Mesendoderm (in vitro differentiated cells): Measurements from ENCODE around the gene CPLX4. TPM values are rescaled to one million over a fixed set of nuclear protein-coding genes. Genes with fewer than 3 reads are reported as not detected.

Source experiments
- DNase-seq: peaks from one replicate; pipeline ENCODE4 v3.0.0; 2013
- H2AK5ac ChIP-seq: 2 replicates; pipeline ENCODE4 v1.6.1; 2013; ENCODE audit warnings: low read length, inconsistent platforms
- H2BK120ac ChIP-seq: 2 replicates; pipeline ENCODE4 v1.6.1; 2013; ENCODE audit warnings: low read depth, mild to moderate bottlenecking, low read length, moderate library complexity, mixed read lengths
- H2BK15ac ChIP-seq: replicated peaks from 2 replicates; pipeline ENCODE4 v1.6.1; 2013; ENCODE audit warnings: low read depth, mild to moderate bottlenecking, moderate library complexity
- H2BK5ac ChIP-seq: 2 replicates; pipeline ENCODE4 v1.6.1; 2013; ENCODE audit warnings: low read length, inconsistent platforms
- H3K18ac ChIP-seq: 2 replicates; pipeline ENCODE4 v1.6.1; 2013; ENCODE audit warnings: mild to moderate bottlenecking, low read length, mixed read lengths
- H3K23ac ChIP-seq: one replicate; pipeline ENCODE4 v1.6.1; 2013; ENCODE audit warnings: low read length
- H3K27ac ChIP-seq: 2 replicates; pipeline ENCODE4 v1.5.1; 2013; ENCODE audit warnings: low read depth, mild to moderate bottlenecking, inconsistent platforms, low read length, moderate library complexity
- H3K27me3 ChIP-seq: 2 replicates; pipeline ENCODE4 v1.6.1; 2013; ENCODE audit warnings: low read length, control low read depth, mild to moderate bottlenecking, inconsistent platforms; ENCODE audit not compliant: insufficient read depth, poor library complexity
- H3K36me3 ChIP-seq: 2 replicates; pipeline ENCODE4 v1.6.1; 2013; ENCODE audit warnings: low read length, inconsistent platforms; ENCODE audit not compliant: control insufficient read depth, insufficient read depth
- H3K4ac ChIP-seq: one replicate; pipeline ENCODE4 v1.6.1; 2013; ENCODE audit warnings: low read depth, mild to moderate bottlenecking, low read length, moderate library complexity
- H3K4me1 ChIP-seq: 2 replicates; pipeline ENCODE4 v1.6.1; 2013; ENCODE audit warnings: low read depth, low read length, inconsistent platforms; ENCODE audit not compliant: control insufficient read depth
- H3K4me2 ChIP-seq: 2 replicates; pipeline ENCODE4 v1.6.1; 2013; ENCODE audit warnings: low read length
- H3K4me3 ChIP-seq: 2 replicates; pipeline ENCODE4 v1.5.1; 2013; ENCODE audit warnings: mild to moderate bottlenecking, low read length
- H3K56ac ChIP-seq: one replicate; pipeline ENCODE4 v1.6.1; 2013; ENCODE audit warnings: low read length
- H3K79me1 ChIP-seq: 2 replicates; pipeline ENCODE4 v1.6.1; 2013; ENCODE audit warnings: low read length, inconsistent platforms
- H3K79me2 ChIP-seq: 2 replicates; pipeline ENCODE4 v1.6.1; 2013; ENCODE audit warnings: mild to moderate bottlenecking, low read length; ENCODE audit not compliant: control insufficient read depth, insufficient read depth
- H3K9ac ChIP-seq: 2 replicates; pipeline ENCODE4 v1.6.1; 2013; ENCODE audit warnings: low read length, inconsistent platforms
- H4K5ac ChIP-seq: one replicate; pipeline ENCODE4 v1.6.1; 2013; ENCODE audit warnings: low read length
- H4K8ac ChIP-seq: one replicate; pipeline ENCODE4 v1.6.1; 2013; ENCODE audit warnings: low read depth, mild to moderate bottlenecking, control low read depth, low read length, moderate library complexity
- WGBS: extraction: QIAGEN DNeasy Blood & Tissue Kit; methylation state at CpG from one replicate; pipeline ENCODE4 v1.1.7; 2013; ENCODE audit warnings: low lambda C conversion rate, missing lambda C conversion rate; ENCODE audit not compliant: insufficient coverage; ENCODE audit errors: extremely low coverage; 5-methylcytosine and 5-hydroxymethylcytosine counted together
- polyA plus RNA-seq, 2 experiments: library from polyadenylated mRNA; stranded (reverse); fragments of 200-250 nt; gene quantifications; one replicate each; pipeline ENCODE4 v1.2.3, GENCODE V29; 2013

The CPLX4 gene, protein sequence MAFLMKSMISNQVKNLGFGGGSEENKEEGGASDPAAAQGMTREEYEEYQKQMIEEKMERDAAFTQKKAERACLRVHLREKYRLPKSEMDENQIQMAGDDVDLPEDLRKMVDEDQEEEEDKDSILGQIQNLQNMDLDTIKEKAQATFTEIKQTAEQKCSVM
- not detected for polyA plus RNA-seq (2013, experiment 1 of 2)
- not detected for polyA plus RNA-seq (2013, experiment 2 of 2)

DNA sequence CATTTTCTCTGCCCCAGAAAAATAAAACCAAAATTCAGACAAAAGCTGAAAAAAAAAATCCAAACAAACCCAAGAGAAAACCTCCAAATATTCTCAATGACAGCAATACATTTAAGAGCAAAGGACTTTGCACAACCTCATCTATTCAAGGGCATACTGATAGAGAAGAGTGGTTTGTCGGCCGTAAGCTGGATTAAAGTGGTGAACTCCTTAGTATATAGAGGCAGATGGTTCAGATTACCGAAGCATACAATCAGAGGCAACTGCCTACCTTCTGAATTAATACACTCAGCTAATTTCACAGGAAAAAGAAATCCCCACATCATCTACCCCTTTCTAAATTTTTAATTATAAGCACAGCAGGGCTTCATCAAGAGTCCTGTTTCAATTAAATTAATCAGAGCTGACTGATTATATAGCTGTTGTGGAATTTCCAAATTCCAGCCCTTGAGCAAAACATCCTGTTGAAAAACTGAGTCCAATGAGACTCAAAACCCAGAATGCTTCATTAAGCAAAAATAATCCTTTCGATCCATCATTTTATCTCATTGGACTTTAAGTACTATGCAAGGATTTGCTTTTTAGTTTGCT, at the start of gene CPLX4:
TSS of gene CPLX4 (minus strand) at position 190 of the 591 bp plus-strand sequence. CDS start at position 3, 187 bp downstream.
- WGBS, result no CpG with 5 or more reads among the region's 4 CpGs
- no peak within 1 kb of the TSS for H3K4me3 ChIP-seq
- no peak within 1 kb of the TSS for H2AK5ac ChIP-seq
- DNase-seq, result no peak
- H3K4me1 ChIP-seq, result no peaks in the 10 kb centered on the region
- no peak within 1 kb of the TSS for H3K27ac ChIP-seq
- no peak within 1 kb of the TSS for H4K5ac ChIP-seq
- H2BK5ac ChIP-seq, result no peak within 1 kb of the TSS
- H3K79me2 ChIP-seq, result no peaks in the 10 kb centered on the region
- no peak within 1 kb of the TSS for H4K8ac ChIP-seq
- H2BK15ac ChIP-seq, result no peak within 1 kb of the TSS
- H3K79me1 ChIP-seq, result no peaks in the 10 kb centered on the region
- no peak within 1 kb of the TSS for H3K23ac ChIP-seq
- no peak within 1 kb of the TSS for H2BK120ac ChIP-seq
- no peaks in the 10 kb centered on the region for H3K27me3 ChIP-seq
- no peak within 1 kb of the TSS for H3K56ac ChIP-seq
- H3K36me3 ChIP-seq, result no peaks in the 10 kb centered on the region
- H3K18ac ChIP-seq, result no peak within 1 kb of the TSS
- no peak within 1 kb of the TSS for H3K9ac ChIP-seq
- H3K4me2 ChIP-seq, result no peak within 1 kb of the TSS
- H3K4ac ChIP-seq, result no peak within 1 kb of the TSS

GRCh38 chr18:59360381-59360780, 41.9 kb upstream of the CPLX4 start:
- H3K56ac ChIP-seq, result no peak overlapping the region
- DNase-seq, result no peak
- H4K5ac ChIP-seq, result no peak overlapping the region
- H3K4ac ChIP-seq, result no peak overlapping the region
- no peak overlapping the region for H3K4me3 ChIP-seq
- no peaks in the 10 kb centered on the region for H3K4me1 ChIP-seq
- H3K79me2 ChIP-seq, result peaks cover 8% of the 10 kb centered on the region
- no peak overlapping the region for H4K8ac ChIP-seq
- H3K9ac ChIP-seq, result no peak overlapping the region
- no CpG with 5 or more reads among the region's 3 CpGs for WGBS
- H2BK5ac ChIP-seq, result no peak overlapping the region
- no peak overlapping the region for H3K4me2 ChIP-seq
- H3K79me1 ChIP-seq, result peaks cover 3% of the 10 kb centered on the region
- H3K36me3 ChIP-seq, result no peaks in the 10 kb centered on the region
- H2AK5ac ChIP-seq, result no peak overlapping the region
- H3K27ac ChIP-seq, result no peak overlapping the region
- H2BK15ac ChIP-seq, result no peak overlapping the region
- no peak overlapping the region for H3K18ac ChIP-seq
- no peak overlapping the region for H3K23ac ChIP-seq
- no peaks in the 10 kb centered on the region for H3K27me3 ChIP-seq
- H2BK120ac ChIP-seq, result no peak overlapping the region

DNA sequence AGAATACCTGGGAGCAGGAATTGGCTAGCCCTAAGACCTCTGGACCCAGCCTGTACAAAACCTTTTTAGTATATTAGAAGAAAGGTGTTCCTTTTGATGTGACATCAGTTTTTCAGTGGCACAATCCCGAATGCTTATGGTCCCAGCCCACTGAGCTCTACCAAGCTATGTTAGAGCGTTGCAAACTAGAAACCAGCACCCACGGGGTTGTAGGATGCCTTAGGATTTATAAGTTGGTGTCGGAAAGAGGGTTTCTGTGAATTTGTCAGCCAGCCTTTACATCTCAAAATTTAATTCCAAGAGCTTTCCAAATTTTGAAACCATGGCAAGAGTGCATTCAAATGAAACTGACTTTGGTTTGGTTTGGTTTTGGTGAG, 41.1 kb upstream of the CPLX4 start:
- Histone ChIP-seq H3K4me2 (peak overlapping the region; percentile 2), H3K27ac (no peak overlapping the region), H3K79me1 (peaks cover 5% of the 10 kb centered on the region), H3K4ac (no peak overlapping the region), H3K4me1 (no peaks in the 10 kb centered on the region), H3K4me3 (no peak overlapping the region), H4K8ac (no peak overlapping the region), H2AK5ac (no peak overlapping the region), H2BK15ac (no peak overlapping the region), H4K5ac (no peak overlapping the region), H2BK5ac (no peak overlapping the region), H3K36me3 (no peaks in the 10 kb centered on the region), H3K27me3 (no peaks in the 10 kb centered on the region), H3K9ac (peak overlapping the region; percentile 1), H3K23ac (no peak overlapping the region), H2BK120ac (no peak overlapping the region), H3K56ac (peak overlapping the region; percentile 1), H3K18ac (no peak overlapping the region), H3K79me2 (peaks cover 8% of the 10 kb centered on the region)
- no peak for DNase-seq
- no CpG with 5 or more reads among the region's 4 CpGs for WGBS

DNA sequence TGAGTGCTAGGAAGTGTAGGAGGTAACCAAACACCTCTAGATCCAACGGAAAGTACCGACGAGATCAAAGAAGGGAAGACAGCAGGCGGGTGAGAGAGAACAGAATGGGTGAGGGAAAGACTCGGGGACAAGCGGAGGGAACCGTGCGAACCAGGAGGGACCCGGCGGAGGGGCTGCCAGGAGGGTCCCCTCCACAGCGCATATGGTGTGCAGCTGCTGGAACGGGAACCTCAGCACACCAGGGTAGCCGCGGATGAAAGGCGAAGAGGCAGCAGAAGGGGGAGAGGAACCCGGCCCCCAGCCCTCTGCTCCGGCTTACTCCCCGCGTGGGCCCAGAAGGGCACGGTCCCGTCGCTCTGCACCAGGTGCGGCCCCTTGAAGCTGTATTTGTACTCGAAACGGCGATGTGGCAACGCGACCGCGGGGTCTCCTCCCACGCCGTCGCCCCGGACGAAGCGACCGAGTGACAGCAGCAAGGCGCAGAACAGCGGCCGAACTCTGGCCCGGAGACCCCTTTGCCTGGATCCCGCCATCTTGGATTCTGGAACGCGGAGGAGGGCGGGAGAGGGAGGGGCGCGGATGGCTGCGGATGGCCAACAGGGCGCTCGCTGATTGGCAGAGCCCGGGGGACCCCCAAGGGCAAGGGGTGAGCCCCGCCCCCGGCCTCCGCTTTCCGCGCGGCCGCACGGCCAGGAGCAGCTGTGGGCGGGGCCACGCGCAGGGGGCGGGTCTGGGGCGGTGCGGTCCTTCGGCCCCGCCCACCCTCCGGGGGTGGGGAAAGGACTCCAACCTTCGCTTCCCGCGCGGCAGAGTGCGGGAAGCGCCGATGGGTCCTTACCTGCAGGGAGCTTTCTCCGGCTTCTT, 40.5 kb upstream of the CPLX4 start, which contains the start of gene LMAN1:
TSS of gene LMAN1 (minus strand) at position 554 of the 864 bp plus-strand sequence. CDS start at position 533, 21 bp downstream.
- Histone ChIP-seq H2AK5ac (no peak within 1 kb of the TSS), H3K27ac (peak within 1 kb of the TSS; percentile 26), H3K36me3 (no peaks in the 10 kb centered on the region), H3K27me3 (no peaks in the 10 kb centered on the region), H3K23ac (peak within 1 kb of the TSS; percentile 97), H2BK15ac (no peak within 1 kb of the TSS), H4K8ac (no peak within 1 kb of the TSS), H3K4me1 (no peaks in the 10 kb centered on the region), H3K18ac (peak within 1 kb of the TSS; percentile 35), H3K56ac (peak within 1 kb of the TSS; percentile 99), H2BK120ac (no peak within 1 kb of the TSS), H3K4ac (peak within 1 kb of the TSS; percentile 82), H4K5ac (no peak within 1 kb of the TSS), H2BK5ac (peak within 1 kb of the TSS; percentile 86), H3K4me2 (peak within 1 kb of the TSS; percentile 33), H3K9ac (peak within 1 kb of the TSS; percentile 98), H3K79me2 (peaks cover 8% of the 10 kb centered on the region), H3K79me1 (peaks cover 5% of the 10 kb centered on the region), H3K4me3 (peak within 1 kb of the TSS; percentile 96)
- peak; percentile 97 for DNase-seq
- no CpG with 5 or more reads among the region's 76 CpGs for WGBS

DNA sequence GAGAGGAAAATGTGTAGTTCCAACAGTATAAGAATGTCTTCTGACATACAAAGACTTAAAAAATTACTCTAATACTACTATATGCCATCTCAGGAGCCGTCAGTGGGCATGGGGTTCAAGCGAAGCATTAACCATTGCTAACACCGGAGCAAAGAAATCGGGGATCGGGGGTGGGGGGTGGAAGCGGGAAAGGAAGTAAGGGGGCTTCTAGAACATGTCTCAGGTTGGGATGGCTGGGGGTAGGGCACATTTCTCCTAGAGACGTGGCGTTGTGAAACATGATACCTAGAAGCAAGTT, 39.9 kb upstream of the CPLX4 start:
- Histone ChIP-seq H3K4me3 (peak overlapping the region; percentile 96), H2BK5ac (no peak overlapping the region), H3K9ac (peak overlapping the region; percentile 98), H2BK120ac (no peak overlapping the region), H4K8ac (no peak overlapping the region), H3K36me3 (no peaks in the 10 kb centered on the region), H3K56ac (peak overlapping the region; percentile 99), H4K5ac (no peak overlapping the region), H3K27ac (peak overlapping the region; percentile 26), H3K23ac (no peak overlapping the region), H2BK15ac (no peak overlapping the region), H3K18ac (no peak overlapping the region), H2AK5ac (no peak overlapping the region), H3K79me2 (peaks cover 8% of the 10 kb centered on the region), H3K79me1 (peaks cover 5% of the 10 kb centered on the region), H3K4me1 (no peaks in the 10 kb centered on the region), H3K27me3 (no peaks in the 10 kb centered on the region), H3K4me2 (peak overlapping the region; percentile 33), H3K4ac (no peak overlapping the region)
- DNase-seq, result no peak
- no CpG with 5 or more reads among the region's 8 CpGs for WGBS
